Spleen (tissue), 11 donors: ENCODE measurements around the gene MYO1F. TPM values are rescaled to one million over a fixed set of nuclear protein-coding genes. Genes with fewer than 3 reads are reported as not detected.

Experiments
- DNase-seq: peaks from one replicate; pipeline ENCODE4 v3.0.0-alpha.2; 2020
- H3K27ac ChIP-seq, 8 donors: fragments of 200-600 bp; sonication (generic) in 7 of 8; 1 replicate in 4 of 8; 2 replicates in 4 of 8; pipeline versions ENCODE4 v1.5.0 to v1.8.0; 2016 to 2021; ENCODE audit warnings: inconsistent platforms in 4 of 8, mild to moderate bottlenecking in 4 of 8, moderate library complexity in 1 of 8
- H3K27me3 ChIP-seq, 7 donors: fragments of 200-600 bp; sonication (generic) in 6 of 7; replicated peaks in 1 of 7; 1 replicate in 4 of 7; 2 replicates in 3 of 7; pipeline versions ENCODE4 v1.5.0 to v1.8.0; 2016 to 2021; ENCODE audit warnings: inconsistent platforms in 3 of 7, mild to moderate bottlenecking in 1 of 7
- H3K36me3 ChIP-seq, 6 donors: fragments of 200-600 bp; sonication (generic) in 5 of 6; 1 replicate in 4 of 6; 2 replicates in 2 of 6; pipeline versions ENCODE4 v1.5.0 to v1.8.0; 2016 to 2021; ENCODE audit warnings: inconsistent platforms in 2 of 6
- H3K4me1 ChIP-seq, 6 donors: fragments of 200-600 bp; sonication (generic) in 5 of 6; 1 replicate in 3 of 6; 2 replicates in 3 of 6; pipeline versions ENCODE4 v1.5.0 to v1.8.0; 2016 to 2021; ENCODE audit warnings: inconsistent platforms in 3 of 6
- H3K4me3 ChIP-seq, 8 donors: fragments of 200-600 bp; sonication (generic) in 7 of 8; 1 replicate in 4 of 8; 2 replicates in 4 of 8; pipeline versions ENCODE4 v1.5.0 to v1.8.0; 2016 to 2021; ENCODE audit warnings: inconsistent platforms in 4 of 8, mild to moderate bottlenecking in 4 of 8, moderate library complexity in 2 of 8
- H3K9me3 ChIP-seq, 8 donors: fragments of 200-600 bp; sonication (generic) in 7 of 8; 1 replicate in 4 of 8; 2 replicates in 4 of 8; pipeline versions ENCODE4 v1.5.0 to v1.8.0; 2016 to 2021; ENCODE audit warnings: inconsistent platforms in 4 of 8
- POLR2A ChIP-seq, 3 donors: fragments of 450-650 bp; IDR thresholded peaks; one replicate each; pipeline ENCODE4 v1.5.1; 2017; ENCODE audit warnings: antibody characterized with exemption in 3 of 3, mild to moderate bottlenecking in 1 of 3
- POLR2AphosphoS5 ChIP-seq, 3 donors: sonication (generic); formaldehyde crosslinking; IDR thresholded peaks; one replicate each; pipeline ENCODE4 v1.5.1; 2017; ENCODE audit warnings: antibody characterized with exemption in 3 of 3
- WGBS, 5 donors: extraction: QIAGEN DNeasy Blood & Tissue Kit in 3 of 5; methylation state at CpG; one replicate each; pipeline versions ENCODE4 v1.1.5 to v1.1.7; 2013 to 2018; 5-methylcytosine and 5-hydroxymethylcytosine counted together
- intact Hi-C: fragments of 100-400 bp; cut with DNase I; formaldehyde crosslinking; loops from one replicate; pipeline ENCODE4 v1.15.0; 2023; ENCODE audit warnings: low total_unique reads
- polyA plus RNA-seq, 3 donors: library from polyadenylated mRNA; stranded (reverse); fragments of 200-250 nt; gene quantifications; one replicate each; pipeline ENCODE4 v1.2.1, GENCODE V29; 2013
- total RNA-seq, 7 donors: library from RNA; depleted of rRNA in 3 of 7; stranded (reverse); fragments of >200 nt in 3 of 7; fragmentation: NEBNext Ultra II Directional in 4 of 7; extraction: Animal tissue kit (Norgen Biotek cat#: 25700) in 4 of 7; gene quantifications; one replicate each; pipeline versions ENCODE4 v1.1.0 to v1.2.1, GENCODE V29; 2016 to 2021
- TF ChIP-seq, protein P1 (sequence below), 11 experiments: fragments of 200-600 bp in 7 of 11; fragments of 450-650 bp in 4 of 11; sonication (generic) in 4 of 11; IDR thresholded peaks in 8 of 11; conservative IDR thresholded peaks in 3 of 11; 1 replicate in 7 of 11; 2 replicates in 4 of 11; pipeline versions ENCODE4 v1.4.0 to v1.8.0; 2016 to 2021; ENCODE audit warnings: antibody characterized with exemption in 11 of 11, inconsistent platforms in 4 of 11, mild to moderate bottlenecking in 1 of 11
- donor health status: healthy with polysubstance abuse.
- donor health status: DM: no; HTN: no; CAD: no; lungs with moderate emphysema.
- donor health status: DM: no; HTN: no; CAD: no.
- donor health status: Bipolar disorder and iron deficiency.
- donor health status: healthy.
- donor health status: DM: no; HTN: no; CAD: no.
- donor health status: DM: yes; HTN: yes; CAD: no.

Gene MYO1F
- total and polyA plus RNA-seq, 10 donors: 22.1 to 423 (median 211) TPM

DNA sequence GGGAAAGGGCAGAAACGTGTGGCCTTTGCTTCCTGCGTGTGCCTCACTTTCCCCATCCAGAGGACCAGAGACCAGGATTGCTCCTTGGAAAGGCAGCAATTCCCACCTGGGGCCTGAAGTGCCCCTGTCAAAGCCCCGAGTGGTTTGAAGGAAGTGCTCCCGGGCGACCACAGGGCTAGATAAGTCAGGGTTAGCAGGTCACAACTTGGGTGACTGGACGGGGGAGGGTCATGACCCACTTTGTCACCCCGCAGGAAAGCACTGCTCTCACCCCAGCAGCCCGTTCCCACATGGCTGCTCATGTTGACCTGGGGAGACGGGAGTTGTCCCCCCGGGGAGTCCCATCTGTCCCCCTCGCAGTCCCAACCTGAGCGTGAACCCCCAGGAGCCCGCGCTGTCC is 75.3 kb downstream of the MYO1F start:
- peaks cover 5 to 94% (median 34%) of the 10 kb centered on the region in 6 donors for H3K4me1 ChIP-seq
- no peaks in the 10 kb centered on the region for H3K9me3 ChIP-seq
- H3K4me3 ChIP-seq: peak overlapping the region in 6 of 8 donors; percentile 7 to 58 (median 20)
- 45 to 57% (median 46%) methylated on average over 9 to 14 of the region's 14 CpGs for WGBS, 5 donors
- H3K36me3 ChIP-seq: peaks cover 0 to 22% (median 0%) of the 10 kb centered on the region in 6 donors
- intact Hi-C loops: no loop called here
- peak in 1 of 3 donors; percentile 5 for TF ChIP-seq POLR2AphosphoS5 (IDR thresholded peaks at IDR 0.05)
- TF ChIP-seq, protein P1, sequence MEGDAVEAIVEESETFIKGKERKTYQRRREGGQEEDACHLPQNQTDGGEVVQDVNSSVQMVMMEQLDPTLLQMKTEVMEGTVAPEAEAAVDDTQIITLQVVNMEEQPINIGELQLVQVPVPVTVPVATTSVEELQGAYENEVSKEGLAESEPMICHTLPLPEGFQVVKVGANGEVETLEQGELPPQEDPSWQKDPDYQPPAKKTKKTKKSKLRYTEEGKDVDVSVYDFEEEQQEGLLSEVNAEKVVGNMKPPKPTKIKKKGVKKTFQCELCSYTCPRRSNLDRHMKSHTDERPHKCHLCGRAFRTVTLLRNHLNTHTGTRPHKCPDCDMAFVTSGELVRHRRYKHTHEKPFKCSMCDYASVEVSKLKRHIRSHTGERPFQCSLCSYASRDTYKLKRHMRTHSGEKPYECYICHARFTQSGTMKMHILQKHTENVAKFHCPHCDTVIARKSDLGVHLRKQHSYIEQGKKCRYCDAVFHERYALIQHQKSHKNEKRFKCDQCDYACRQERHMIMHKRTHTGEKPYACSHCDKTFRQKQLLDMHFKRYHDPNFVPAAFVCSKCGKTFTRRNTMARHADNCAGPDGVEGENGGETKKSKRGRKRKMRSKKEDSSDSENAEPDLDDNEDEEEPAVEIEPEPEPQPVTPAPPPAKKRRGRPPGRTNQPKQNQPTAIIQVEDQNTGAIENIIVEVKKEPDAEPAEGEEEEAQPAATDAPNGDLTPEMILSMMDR (IDR thresholded peaks at IDR 0.05 in 8 of 11, conservative IDR thresholded peaks at IDR 0.05 in 3 of 11): no peak
- no peak for DNase-seq
- H3K27me3 ChIP-seq: peaks cover 0 to 8% (median 0%) of the 10 kb centered on the region in 7 donors
- H3K27ac ChIP-seq: peak overlapping the region in 7 of 8 donors; percentile 44 to 95 (median 79)

- 42 to 76% (median 61%) methylated on average over 4 to 6 of the region's 6 CpGs for WGBS, 5 donors
- Histone ChIP-seq H3K9me3 (no peaks in the 10 kb centered on the region), H3K4me3 (peak overlapping the region in 6 of 8 donors; percentile 7 to 58 (median 20)), H3K27me3 (peaks cover 0 to 8% (median 0%) of the 10 kb centered on the region in 7 donors), H3K27ac (peak overlapping the region in 7 of 8 donors; percentile 44 to 95 (median 79)), H3K4me1 (peaks cover 5 to 93% (median 33%) of the 10 kb centered on the region in 6 donors), H3K36me3 (peaks cover 0 to 26% (median 0%) of the 10 kb centered on the region in 6 donors)
- TF ChIP-seq, protein P1 (IDR thresholded peaks at IDR 0.05 in 8 of 11, conservative IDR thresholded peaks at IDR 0.05 in 3 of 11): no peak
- TF ChIP-seq POLR2AphosphoS5 (IDR thresholded peaks at IDR 0.05): no peak
- TF ChIP-seq POLR2A (IDR thresholded peaks at IDR 0.05): no peak
- DNase-seq: no peak
- intact Hi-C loops: no loop called here
Measured at GRCh38 chr19:8501516-8501915, 75.7 kb downstream of the MYO1F start.

GRCh38 chr19:8500158-8500557 is 77.1 kb downstream of the MYO1F start:
- H3K4me1 ChIP-seq: peaks cover 0 to 91% (median 23%) of the 10 kb centered on the region in 6 donors
- 13 to 39% (median 23%) methylated on average over 7 of the region's 7 CpGs for WGBS, 5 donors
- H3K9me3 ChIP-seq: no peaks in the 10 kb centered on the region
- intact Hi-C loops: no loop called here
- H3K27ac ChIP-seq: peak overlapping the region in 6 of 8 donors; percentile 63 to 95 (median 75)
- H3K4me3 ChIP-seq: peak overlapping the region in 3 of 8 donors; percentile 14 to 42 (median 25)
- DNase-seq: no peak
- peaks cover 0 to 8% (median 0%) of the 10 kb centered on the region in 7 donors for H3K27me3 ChIP-seq
- H3K36me3 ChIP-seq: peaks cover 0 to 38% (median 0%) of the 10 kb centered on the region in 6 donors
- TF ChIP-seq POLR2AphosphoS5 (IDR thresholded peaks at IDR 0.05) (peak; percentile 9 to 20 (median 9)), POLR2A (IDR thresholded peaks at IDR 0.05) (no peak)
- TF ChIP-seq, protein P1 (IDR thresholded peaks at IDR 0.05 in 8 of 11, conservative IDR thresholded peaks at IDR 0.05 in 3 of 11): no peak

- intact Hi-C loops: no loop called here
- H3K27me3 ChIP-seq: peaks cover 0 to 8% (median 0%) of the 10 kb centered on the region in 7 donors
- no peak for DNase-seq
- peak overlapping the region in 3 of 8 donors; percentile 14 to 42 (median 25) for H3K4me3 ChIP-seq
- WGBS, 5 donors: 80 to 90% (median 84%) methylated on average over 28 to 41 of the region's 41 CpGs
- H3K27ac ChIP-seq: peak overlapping the region in 5 of 8 donors; percentile 63 to 95 (median 76)
- TF ChIP-seq POLR2A (IDR thresholded peaks at IDR 0.05) (no peak), POLR2AphosphoS5 (IDR thresholded peaks at IDR 0.05) (no peak)
- TF ChIP-seq, protein P1 (IDR thresholded peaks at IDR 0.05 in 8 of 11, conservative IDR thresholded peaks at IDR 0.05 in 3 of 11): no peak
- peaks cover 0 to 91% (median 21%) of the 10 kb centered on the region in 6 donors for H3K4me1 ChIP-seq
- H3K36me3 ChIP-seq: peaks cover 0 to 38% (median 0%) of the 10 kb centered on the region in 6 donors
- H3K9me3 ChIP-seq: no peaks in the 10 kb centered on the region
Measured at GRCh38 chr19:8499048-8499833, 78.0 kb downstream of the MYO1F start.
